K562 treated with DMSO at 1 percent for 24 hours (cell line): ENCODE data around the gene GOLGA8H. TPM values are rescaled to one million over a fixed set of nuclear protein-coding genes. Genes with fewer than 3 reads are reported as not detected.

Experiments used
- total RNA-seq: library from RNA; unstranded; fragments of 300-600 nt; gene quantifications from 2 replicates; pipeline ENCODE4 v1.2.3, GENCODE V29; 2022; ENCODE audit warnings: low read depth; ENCODE audit not compliant: insufficient read depth

Gene GOLGA8H, protein sequence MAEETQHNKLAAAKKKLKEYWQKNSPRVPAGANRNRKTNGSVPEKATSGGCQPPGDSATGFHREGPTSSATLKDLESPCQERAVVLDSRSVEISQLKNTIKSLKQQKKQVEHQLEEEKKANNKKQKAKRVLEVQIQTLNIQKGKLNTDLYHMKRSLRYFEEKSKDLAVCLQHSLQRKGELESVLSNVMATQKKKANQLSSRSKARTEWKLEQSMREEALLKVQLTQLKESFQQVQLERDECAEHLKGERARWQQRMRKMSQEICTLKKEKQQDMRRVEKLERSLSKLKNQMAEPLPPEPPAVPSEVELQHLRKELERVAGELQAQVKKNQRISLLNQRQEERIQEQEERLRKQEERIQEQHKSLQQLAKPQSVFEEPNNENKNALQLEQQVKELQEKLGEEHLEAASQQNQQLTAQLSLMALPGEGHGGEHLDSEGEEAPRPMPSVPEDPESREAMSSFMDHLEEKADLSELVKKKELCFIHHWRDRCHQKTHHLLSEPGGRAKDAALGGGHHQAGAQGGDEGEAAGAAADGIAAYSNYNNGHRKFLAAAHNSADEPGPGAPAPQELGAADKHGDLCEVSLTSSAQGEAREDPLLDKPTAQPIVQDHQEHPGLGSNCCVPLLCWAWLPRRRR
- total RNA-seq, result not detected in 2 replicates

DNA sequence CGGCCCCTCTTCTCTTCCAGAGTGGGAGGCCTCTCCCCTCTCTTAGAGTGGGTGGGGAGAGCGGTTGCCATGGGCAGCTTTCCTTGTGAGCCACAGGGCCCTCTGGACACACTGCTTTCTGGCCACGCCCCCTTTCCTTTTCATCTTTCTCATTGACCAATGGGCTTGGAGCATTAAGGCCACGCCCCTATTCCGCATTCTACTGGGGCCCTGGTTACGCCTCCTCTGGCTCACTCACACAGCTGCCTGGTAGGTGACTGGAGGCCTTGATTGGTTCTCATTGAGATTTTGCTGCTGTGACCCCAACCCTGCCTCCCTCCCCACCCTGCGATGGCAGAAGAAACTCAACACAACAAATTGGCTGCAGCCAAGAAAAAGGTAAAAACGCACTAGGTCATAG, at the start of gene GOLGA8H:
TSS of gene GOLGA8H (plus strand) at position 233 of the 400 bp plus-strand sequence. CDS start at position 331, 98 bp downstream.

DNA sequence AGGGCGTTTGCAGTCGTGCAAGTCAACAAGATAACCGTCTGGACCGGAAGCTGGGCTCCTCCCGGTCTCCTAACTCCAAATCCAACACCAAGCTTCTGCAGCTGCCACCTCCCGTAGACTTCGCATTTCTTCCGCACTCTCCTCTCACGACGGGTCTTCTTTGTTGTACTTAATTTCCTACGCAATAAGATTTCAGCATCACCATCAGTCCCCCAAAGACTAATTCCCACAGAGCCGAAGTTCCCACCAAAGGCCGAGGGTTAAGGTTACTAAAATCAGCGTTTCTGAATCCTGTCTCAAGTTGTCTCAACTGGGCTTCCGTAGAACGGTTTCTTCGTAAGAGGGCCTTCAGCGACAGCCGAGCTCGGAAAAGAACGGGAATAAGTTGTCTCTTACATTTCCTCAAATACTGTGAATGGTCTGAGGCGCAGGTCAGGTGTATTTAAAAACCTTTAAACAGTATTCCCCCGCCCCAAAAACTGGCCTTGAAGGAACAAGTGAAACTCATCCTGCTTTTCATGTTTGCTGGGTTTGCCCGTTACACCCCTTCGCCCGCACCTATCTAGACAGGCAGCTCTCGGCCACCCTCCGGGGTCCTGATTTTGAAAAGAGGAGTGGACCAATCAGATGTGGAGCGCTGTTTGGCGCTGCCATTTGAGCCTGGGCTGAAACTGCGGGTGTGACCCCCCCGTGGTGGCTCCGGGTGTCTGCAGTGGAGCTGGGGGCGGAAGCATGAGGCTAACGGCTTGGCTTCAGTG, 21.8 kb downstream of the GOLGA8H start, which contains the start of gene ARHGAP11B:
TSS of gene ARHGAP11B (plus strand) at position 693 of the 758 bp plus-strand sequence.

Other genes with a start within 250 kb of the GOLGA8H start
- 0.09 TPM in 1 of 2 replicates, not detected in the other for gene CHRFAM7A, start 210.5 kb upstream of the GOLGA8H start, total RNA-seq
- 0.24 and 0.52 TPM in 2 replicates for gene GOLGA8R, start 189.8 kb upstream of the GOLGA8H start, total RNA-seq
- 0.20 TPM in 1 of 2 replicates, not detected in the other for gene GOLGA8Q, start 52.0 kb upstream of the GOLGA8H start, total RNA-seq